ENCODE data around the gene VPREB1.
"Not testable (repeated sequence)": the region's sequence is repeated elsewhere in the genome, so short reads cannot be mapped to it uniquely, and the experiment has no call there.

The VPREB1 gene

DNA sequence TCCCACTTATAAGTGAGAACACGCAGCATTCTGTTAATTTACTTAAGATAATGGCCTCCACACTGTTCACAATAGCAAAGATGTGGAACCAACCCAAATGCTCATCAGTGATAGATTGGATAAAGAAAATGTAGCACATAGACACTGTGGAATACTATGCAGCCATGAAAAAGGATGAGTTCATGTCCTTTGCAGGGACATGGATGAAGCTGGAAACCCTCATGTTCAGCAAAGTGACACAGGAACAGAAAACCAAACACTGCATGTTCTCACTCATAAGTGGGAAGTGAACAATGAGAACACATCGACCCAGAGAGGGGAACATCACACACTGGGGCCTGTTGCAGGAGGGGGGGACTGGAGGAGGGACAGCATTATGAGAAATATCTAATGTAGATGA is 15.6 kb downstream of the VPREB1 start:
- H3K9ac ChIP-seq; H3K36me3 ChIP-seq (ENCODE audit: control insufficient read depth, insufficient read depth, low read length); H3K4me1 ChIP-seq; H3K79me2 ChIP-seq; H3K27ac ChIP-seq; H3K9me3 ChIP-seq (ENCODE audit: control insufficient read depth, low read length); H3K4me2 ChIP-seq (ENCODE audit: low read length); H3K4me3 ChIP-seq (ENCODE audit: low read depth, low read length); H2AFZ ChIP-seq; H3K27me3 ChIP-seq (ENCODE audit: control insufficient read depth, insufficient read depth, low read length): not testable (repeated sequence)

DNA sequence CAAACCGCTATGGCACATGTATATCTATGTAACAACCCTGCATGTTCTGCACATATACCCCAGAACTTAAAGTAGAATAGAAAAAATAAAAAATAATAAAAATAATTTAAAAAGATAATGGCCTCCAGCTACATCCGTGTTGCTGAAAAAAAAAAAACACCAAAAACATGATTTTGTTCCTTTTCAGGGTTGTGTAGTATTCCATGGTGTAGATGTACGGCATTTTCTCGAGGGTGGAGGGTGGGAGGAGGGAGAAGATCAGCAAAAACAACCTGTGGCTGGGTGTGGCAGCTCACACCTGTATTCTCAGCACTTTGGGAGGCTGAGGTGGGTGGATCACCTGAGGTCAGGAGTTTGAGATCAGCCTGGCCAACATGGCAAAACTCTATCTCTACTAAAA is 16.0 kb downstream of the VPREB1 start:
- not testable (repeated sequence) for H3K4me3 ChIP-seq (ENCODE audit: low read depth, low read length); H2AFZ ChIP-seq; H3K27me3 ChIP-seq (ENCODE audit: control insufficient read depth, insufficient read depth, low read length); H3K79me2 ChIP-seq; H3K4me1 ChIP-seq; H3K9ac ChIP-seq; H3K36me3 ChIP-seq (ENCODE audit: control insufficient read depth, insufficient read depth, low read length); H3K4me2 ChIP-seq (ENCODE audit: low read length); H3K27ac ChIP-seq; H3K9me3 ChIP-seq (ENCODE audit: control insufficient read depth, low read length)

DNA sequence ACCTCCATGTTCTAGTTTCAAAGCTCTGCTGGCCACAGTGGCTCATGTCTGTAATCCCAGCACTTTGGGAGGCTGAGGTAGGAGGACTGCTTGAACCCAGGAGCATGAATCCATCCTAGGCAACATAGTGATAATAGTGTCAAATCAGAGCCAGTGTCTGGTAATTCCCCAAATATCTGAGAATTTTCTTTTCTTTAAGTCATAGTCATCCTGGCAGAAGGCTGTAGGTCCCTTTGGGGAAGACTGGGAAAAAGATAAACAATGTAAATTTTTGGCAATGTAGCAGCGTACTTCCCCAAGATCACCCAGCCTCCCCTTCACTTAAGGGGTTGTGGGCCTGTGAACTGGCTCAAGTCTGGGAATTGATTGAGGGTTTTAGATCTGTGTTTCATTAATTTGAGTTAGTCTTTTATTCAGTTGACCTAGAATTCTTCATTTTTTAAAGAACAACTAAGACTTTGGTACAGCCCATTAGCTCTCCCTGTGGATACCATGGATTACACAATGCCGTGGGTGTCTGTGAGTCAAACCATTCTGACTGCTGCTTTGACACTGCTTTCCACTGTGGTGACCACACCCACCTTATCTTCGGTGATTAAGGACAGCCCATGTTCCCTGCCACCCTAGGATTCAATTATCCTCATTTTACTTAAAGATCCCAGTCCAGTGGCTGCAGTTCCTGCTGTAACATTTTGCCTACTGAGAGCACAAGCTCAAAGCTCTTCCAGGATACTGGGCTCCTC is 17.9 kb downstream of the VPREB1 start:
- H3K36me3 ChIP-seq (ENCODE audit: control insufficient read depth, insufficient read depth, low read length); H3K27ac ChIP-seq: not testable (repeated sequence)

DNA sequence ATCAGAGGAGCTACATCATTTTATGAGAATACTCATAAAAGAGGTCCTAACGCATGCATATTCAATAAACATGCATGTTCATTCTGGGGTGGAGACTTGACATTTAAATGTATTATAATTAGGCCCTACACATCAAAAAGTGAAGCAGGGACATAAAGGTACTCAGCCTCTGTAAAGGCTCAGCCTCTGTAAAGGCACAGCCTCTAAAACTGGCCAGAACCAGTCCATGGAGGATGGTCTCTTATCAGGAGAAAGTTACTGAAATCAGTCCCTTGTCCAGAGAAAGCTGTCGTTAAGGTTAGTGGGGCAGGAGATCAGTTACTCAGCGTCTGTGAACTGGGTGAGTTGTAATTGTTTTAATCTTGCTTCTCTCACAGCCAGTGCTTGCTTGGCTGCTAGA is 19.2 kb downstream of the VPREB1 start:
- H3K4me3 ChIP-seq (ENCODE audit: low read depth, low read length); H2AFZ ChIP-seq; H3K36me3 ChIP-seq (ENCODE audit: control insufficient read depth, insufficient read depth, low read length); H3K4me1 ChIP-seq; H3K9me3 ChIP-seq (ENCODE audit: control insufficient read depth, low read length); H3K9ac ChIP-seq; H3K79me2 ChIP-seq; H3K27me3 ChIP-seq (ENCODE audit: control insufficient read depth, insufficient read depth, low read length); H3K27ac ChIP-seq; H3K4me2 ChIP-seq (ENCODE audit: low read length): not testable (repeated sequence)

More for the DNA sequence above, 17.9 kb downstream of the VPREB1 start:
- not testable (repeated sequence) for H3K4me3 ChIP-seq (ENCODE audit: low read depth, low read length); H3K27me3 ChIP-seq (ENCODE audit: control insufficient read depth, insufficient read depth, low read length); H3K79me2 ChIP-seq; H3K9ac ChIP-seq; H3K4me1 ChIP-seq; H3K9me3 ChIP-seq (ENCODE audit: control insufficient read depth, low read length); H2AFZ ChIP-seq; H3K4me2 ChIP-seq (ENCODE audit: low read length)

DNA sequence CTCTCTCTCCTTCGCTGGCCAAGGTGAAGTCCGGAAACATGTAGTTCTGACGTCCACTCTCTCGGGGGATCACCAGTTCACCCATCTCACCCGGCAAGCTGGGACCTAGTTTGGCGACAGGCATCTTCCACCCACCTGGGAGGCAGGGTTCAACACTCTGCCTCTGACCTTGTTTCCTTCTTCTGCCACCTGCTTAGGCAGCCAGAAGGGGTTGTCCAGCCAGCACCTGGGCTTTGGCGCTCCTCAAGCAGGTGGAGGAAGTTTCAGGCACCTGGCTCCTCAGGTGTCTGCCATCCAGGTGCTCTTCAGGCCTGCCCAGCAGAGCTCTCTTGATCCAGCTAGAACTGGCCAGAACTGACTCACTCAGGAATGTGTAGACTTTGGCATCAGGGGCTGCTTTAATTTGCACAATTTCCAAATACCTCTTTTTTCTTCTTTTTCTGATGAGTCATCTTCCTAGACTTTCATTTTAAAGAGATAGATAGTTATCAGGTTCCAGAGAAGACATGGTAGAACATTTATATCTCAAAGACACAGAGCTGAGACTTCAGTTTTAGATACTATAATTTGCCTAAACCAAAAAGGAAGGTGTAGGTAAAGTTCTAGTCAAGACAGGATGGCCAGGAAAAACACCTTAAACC is 25.6 kb downstream of the VPREB1 start:
- H3K4me2 ChIP-seq (ENCODE audit: low read length); H3K79me2 ChIP-seq; H3K4me3 ChIP-seq (ENCODE audit: low read depth, low read length); H3K27me3 ChIP-seq (ENCODE audit: control insufficient read depth, insufficient read depth, low read length); H3K36me3 ChIP-seq (ENCODE audit: control insufficient read depth, insufficient read depth, low read length); H3K9me3 ChIP-seq (ENCODE audit: control insufficient read depth, low read length); H2AFZ ChIP-seq; H3K27ac ChIP-seq; H3K4me1 ChIP-seq; H3K9ac ChIP-seq: not testable (repeated sequence)

DNA sequence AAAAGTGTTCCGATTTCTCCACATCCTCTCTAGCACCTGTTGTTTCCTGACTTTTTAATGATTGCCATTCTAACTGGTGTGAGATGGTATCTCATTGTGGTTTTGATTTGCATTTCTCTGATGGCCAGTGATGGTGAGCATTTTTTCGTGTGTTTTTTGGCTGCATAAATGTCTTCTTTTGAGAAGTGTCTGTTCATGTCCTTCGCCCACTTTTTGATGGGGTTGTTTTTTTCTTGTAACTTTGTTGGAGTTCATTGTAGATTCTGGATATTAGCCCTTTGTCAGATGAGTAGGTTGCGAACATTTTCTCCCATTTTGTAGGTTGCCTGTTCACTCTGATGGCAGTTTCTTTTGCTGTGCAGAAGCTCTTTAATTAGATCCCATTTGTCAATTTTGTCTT is 32.8 kb downstream of the VPREB1 start:
- not testable (repeated sequence) for H3K4me2 ChIP-seq (ENCODE audit: low read length); H3K27me3 ChIP-seq (ENCODE audit: control insufficient read depth, insufficient read depth, low read length); H3K27ac ChIP-seq; H3K79me2 ChIP-seq; H3K9me3 ChIP-seq (ENCODE audit: control insufficient read depth, low read length); H2AFZ ChIP-seq; H3K36me3 ChIP-seq (ENCODE audit: control insufficient read depth, insufficient read depth, low read length); H3K4me1 ChIP-seq; H3K9ac ChIP-seq; H3K4me3 ChIP-seq (ENCODE audit: low read depth, low read length)

DNA sequence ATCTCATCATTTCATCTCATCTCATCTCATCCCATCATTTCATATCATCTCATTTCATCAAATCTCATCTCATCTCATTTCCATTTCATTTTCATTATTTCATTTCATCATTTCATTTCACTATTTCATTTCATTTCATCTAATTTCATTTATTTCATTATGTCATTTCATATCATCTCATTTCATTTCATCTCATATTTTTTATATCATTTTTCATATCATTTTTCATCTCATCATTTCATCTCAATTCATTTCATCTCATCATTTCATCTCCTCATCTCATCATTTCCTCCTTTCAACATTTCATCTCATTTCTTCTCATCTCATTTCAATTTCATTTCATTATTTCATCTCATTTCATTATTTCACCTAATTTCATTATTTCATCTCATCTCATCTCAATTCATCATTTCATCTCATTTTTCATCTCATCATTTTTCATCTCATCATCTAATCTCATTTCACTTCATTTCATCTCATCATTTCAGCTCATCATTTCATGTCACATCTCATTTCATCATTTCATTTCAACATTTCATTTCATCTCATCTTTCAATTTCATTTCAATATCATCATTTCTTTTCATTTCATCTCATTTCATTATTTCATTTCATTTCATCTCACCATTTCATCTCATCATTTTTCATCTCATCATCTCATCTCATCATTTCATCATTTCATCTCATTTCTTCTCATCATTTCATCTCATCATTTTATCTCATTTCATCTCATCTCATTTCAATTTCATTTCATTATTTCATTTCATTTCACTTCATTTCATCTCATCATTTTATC is 40.6 kb downstream of the VPREB1 start:
- H3K9me3 ChIP-seq (ENCODE audit: control insufficient read depth, low read length); H3K27ac ChIP-seq; H3K4me3 ChIP-seq (ENCODE audit: low read depth, low read length); H2AFZ ChIP-seq; H3K9ac ChIP-seq; H3K4me2 ChIP-seq (ENCODE audit: low read length); H3K79me2 ChIP-seq; H3K4me1 ChIP-seq; H3K36me3 ChIP-seq (ENCODE audit: control insufficient read depth, insufficient read depth, low read length); H3K27me3 ChIP-seq (ENCODE audit: control insufficient read depth, insufficient read depth, low read length): not testable (repeated sequence)

DNA sequence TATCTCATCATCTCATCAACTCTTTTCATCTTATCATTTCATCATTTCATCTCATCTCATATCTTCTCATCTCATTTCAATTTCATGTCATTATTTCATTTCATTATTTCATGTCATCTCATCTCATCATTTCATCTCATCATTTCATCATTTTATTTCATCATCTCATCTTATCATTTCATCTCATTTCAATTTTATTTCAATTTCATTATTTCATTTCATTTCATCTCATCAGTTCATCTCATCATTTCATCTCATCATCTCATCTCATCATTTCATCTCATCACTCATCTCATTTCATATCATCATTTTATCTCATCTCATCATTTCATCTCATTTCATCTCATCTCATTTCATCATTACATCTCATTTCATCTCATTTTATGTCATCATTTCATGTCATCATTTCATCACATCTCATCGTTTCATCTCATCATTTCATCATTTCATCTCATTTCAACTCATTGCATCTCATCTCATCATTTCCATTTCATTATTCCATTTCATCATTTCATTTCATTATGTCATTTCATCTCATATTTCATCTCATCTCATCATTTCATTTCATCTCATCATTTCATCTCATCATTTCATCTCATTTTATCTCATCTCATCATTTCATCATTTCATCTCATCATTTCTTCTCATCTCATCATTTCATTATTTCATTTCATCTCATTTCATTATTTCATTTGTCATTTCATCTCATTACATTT is 42.0 kb downstream of the VPREB1 start:
- not testable (repeated sequence) for H3K36me3 ChIP-seq (ENCODE audit: control insufficient read depth, insufficient read depth, low read length); H3K4me3 ChIP-seq (ENCODE audit: low read depth, low read length); H3K4me1 ChIP-seq; H2AFZ ChIP-seq; H3K27me3 ChIP-seq (ENCODE audit: control insufficient read depth, insufficient read depth, low read length); H3K9me3 ChIP-seq (ENCODE audit: control insufficient read depth, low read length); H3K79me2 ChIP-seq; H3K4me2 ChIP-seq (ENCODE audit: low read length); H3K9ac ChIP-seq; H3K27ac ChIP-seq

DNA sequence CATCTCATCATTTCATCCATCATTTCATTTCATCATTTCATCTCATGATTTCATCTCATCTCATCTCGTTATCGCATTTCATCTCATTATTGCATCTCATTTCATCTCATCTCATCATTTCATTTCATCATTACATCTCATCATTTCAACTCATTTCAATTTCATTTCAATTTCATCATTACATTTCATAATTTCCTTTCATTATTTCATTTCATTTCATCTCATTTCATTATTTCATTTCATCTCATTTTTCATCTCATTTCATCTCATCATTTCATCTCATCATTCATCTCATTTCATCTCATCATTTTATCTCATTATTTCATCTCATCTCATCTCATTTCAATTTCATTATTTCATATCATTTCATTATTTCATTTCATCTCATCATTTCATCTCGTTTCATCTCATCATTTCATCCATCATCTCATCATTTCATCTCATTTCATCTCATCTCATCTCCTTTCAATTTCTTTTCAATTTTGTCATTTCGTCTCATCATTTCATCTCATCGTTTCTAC is 42.6 kb downstream of the VPREB1 start:
- H3K27me3 ChIP-seq (ENCODE audit: control insufficient read depth, insufficient read depth, low read length); H3K9me3 ChIP-seq (ENCODE audit: control insufficient read depth, low read length); H3K79me2 ChIP-seq; H3K4me2 ChIP-seq (ENCODE audit: low read length); H3K4me3 ChIP-seq (ENCODE audit: low read depth, low read length); H3K36me3 ChIP-seq (ENCODE audit: control insufficient read depth, insufficient read depth, low read length); H3K4me1 ChIP-seq; H2AFZ ChIP-seq; H3K9ac ChIP-seq; H3K27ac ChIP-seq: not testable (repeated sequence)

DNA sequence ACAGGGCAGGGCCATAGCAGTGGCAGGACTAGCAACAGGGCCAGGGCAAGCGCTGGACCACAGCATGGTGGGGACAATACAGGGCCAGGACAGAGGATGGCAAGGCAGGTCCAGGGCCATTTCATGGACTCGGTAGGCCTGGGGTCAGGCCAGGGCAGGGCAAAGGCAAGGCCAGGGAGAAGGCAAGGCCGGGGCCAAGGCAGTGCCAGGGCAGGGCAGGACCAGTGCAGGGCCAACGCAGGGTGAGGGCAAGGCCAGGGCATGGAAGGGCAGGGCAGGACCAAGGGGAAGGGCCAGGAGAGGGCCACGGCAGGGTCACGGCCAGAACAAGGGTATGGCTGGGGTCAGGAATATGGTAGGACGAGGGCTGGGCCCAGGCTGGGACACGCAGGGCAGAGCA is 45.1 kb downstream of the VPREB1 start:
- not testable (repeated sequence) for H3K9ac ChIP-seq; H3K9me3 ChIP-seq (ENCODE audit: control insufficient read depth, low read length); H3K27ac ChIP-seq; H2AFZ ChIP-seq; H3K36me3 ChIP-seq (ENCODE audit: control insufficient read depth, insufficient read depth, low read length); H3K4me1 ChIP-seq; H3K27me3 ChIP-seq (ENCODE audit: control insufficient read depth, insufficient read depth, low read length); H3K4me3 ChIP-seq (ENCODE audit: low read depth, low read length); H3K4me2 ChIP-seq (ENCODE audit: low read length); H3K79me2 ChIP-seq
